ENCODE measurements around the gene CXXC5.
A peak's percentile ranks its signal among the peaks of the same experiment; 100 is the strongest.
"Not testable (repeated sequence)": the region's sequence is repeated elsewhere in the genome, so short reads cannot be mapped to it uniquely, and the experiment has no call there.

Gene CXXC5

GRCh38 chr5:139648205-139649081 lies at the start of gene CXXC5:
Gene CXXC5 (plus strand): TSS chr5:139648349. CDS start chr5:139680524, 32,175 bp downstream.
- H3K27ac ChIP-seq, result peak within 1 kb of the TSS; percentile 54
- TF ChIP-seq CTCF (IDR thresholded peaks at IDR 0.05) (no peak), ZFX (IDR thresholded peaks at IDR 0.05; ENCODE audit: borderline replicate concordance) (no peak)

- not testable (repeated sequence) for H3K27ac ChIP-seq
Observed at GRCh38 chr5:139598601-139598965, 49.6 kb upstream of the CXXC5 start.

- H3K27ac ChIP-seq, result no peak overlapping the region
- TF ChIP-seq CTCF (IDR thresholded peaks at IDR 0.05) (no peak), ZFX (IDR thresholded peaks at IDR 0.05; ENCODE audit: borderline replicate concordance) (no peak)
Observed at GRCh38 chr5:139600336-139600949, 47.7 kb upstream of the CXXC5 start.

- H3K27ac ChIP-seq, result no peak overlapping the region
- TF ChIP-seq CTCF (IDR thresholded peaks at IDR 0.05) (no peak), ZFX (IDR thresholded peaks at IDR 0.05; ENCODE audit: borderline replicate concordance) (no peak)
Observed at GRCh38 chr5:139601429-139601828, 46.7 kb upstream of the CXXC5 start.

GRCh38 chr5:139601948-139602347 lies 46.2 kb upstream of the CXXC5 start:
- H3K27ac ChIP-seq, result 0 out of 2 replicates have a peak overlapping the region, but pooled peaks have one; percentile 17

- no peak for TF ChIP-seq ZFX (IDR thresholded peaks at IDR 0.05; ENCODE audit: borderline replicate concordance)
- TF ChIP-seq CTCF (IDR thresholded peaks at IDR 0.05), result no peak
- H3K27ac ChIP-seq, result no peak overlapping the region
Observed at GRCh38 chr5:139605887-139606286, 42.3 kb upstream of the CXXC5 start.

- no peak for TF ChIP-seq ZFX (IDR thresholded peaks at IDR 0.05; ENCODE audit: borderline replicate concordance)
- TF ChIP-seq CTCF (IDR thresholded peaks at IDR 0.05), result no peak
- H3K27ac ChIP-seq, result no peak overlapping the region
Observed at GRCh38 chr5:139611703-139612584, 36.2 kb upstream of the CXXC5 start.

- no peak overlapping the region for H3K27ac ChIP-seq
- TF ChIP-seq CTCF (IDR thresholded peaks at IDR 0.05), result no peak
- TF ChIP-seq ZFX (IDR thresholded peaks at IDR 0.05; ENCODE audit: borderline replicate concordance), result no peak
Observed at GRCh38 chr5:139619861-139620260, 28.3 kb upstream of the CXXC5 start.

GRCh38 chr5:139625398-139625797 lies 22.8 kb upstream of the CXXC5 start:
- not testable (repeated sequence) for H3K27ac ChIP-seq
